ENCODE measurements around the gene RAD51B. TPM values are rescaled to one million over a fixed set of nuclear protein-coding genes. Genes with fewer than 3 reads are reported as not detected.

RAD51B gene
- total RNA-seq, 1 experiment from 2014 or later, result 10.8 TPM

DNA sequence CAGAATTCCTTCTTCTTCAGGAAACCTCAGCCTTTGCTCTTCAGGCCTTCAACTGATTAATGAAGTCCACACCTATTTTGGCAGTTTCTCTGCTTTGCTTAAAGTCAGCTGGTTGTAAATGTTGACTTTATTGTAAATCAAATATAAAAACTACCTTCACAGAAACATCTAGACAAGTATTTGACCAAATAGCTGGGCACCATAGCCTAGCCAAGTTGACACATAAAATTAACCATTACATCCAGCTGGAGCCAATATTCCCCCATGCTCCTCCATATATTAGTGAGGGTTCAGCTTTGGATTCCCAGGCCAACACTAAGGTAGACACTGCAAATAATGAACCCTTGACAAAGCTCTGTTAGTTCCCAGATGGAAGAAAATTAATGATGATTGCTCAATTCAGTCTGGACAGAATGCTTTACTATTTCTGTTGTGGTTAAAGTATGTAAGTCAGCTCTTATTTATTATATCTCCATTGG lies 847.8 kb downstream of the RAD51B start:
- ATAC-seq (no peak), DNase-seq (no peak)
- no peak overlapping the region for H3K9ac ChIP-seq (ENCODE audit: low read length)
- H3K4me1 ChIP-seq (ENCODE audit: insufficient read depth, low read length), result peaks cover 13% of the 10 kb centered on the region
- CTCF ChIA-PET, result interaction anchor here (0.6 kb wide), 1 partner anchor 259 kb away, joined by 3 read pairs; no protein-coding TSS in a partner anchor
- H3K9me2 ChIP-seq (replicated peaks; ENCODE audit: low read length), result no peaks in the 10 kb centered on the region
- no peaks in the 10 kb centered on the region for H3K79me2 ChIP-seq (ENCODE audit: low read length)
- no peak overlapping the region for H3K4me3 ChIP-seq (ENCODE audit: low read length)
- H3K9me3 ChIP-seq (ENCODE audit: low read length), result no peaks in the 10 kb centered on the region
- TF ChIP-seq CTCF (conservative IDR thresholded peaks at IDR 0.05; ENCODE audit: low read depth, low read length) (no peak), EZH2phosphoT487 (IDR thresholded peaks at IDR 0.05; ENCODE audit: borderline replicate concordance, low read length) (no peak), EZH2 (IDR thresholded peaks at IDR 0.05; ENCODE audit: low read length, unreplicated experiment) (no peak)
- H3F3A ChIP-seq (ENCODE audit: low read length, unreplicated experiment), result no peaks in the 10 kb centered on the region
- H3K27me3 ChIP-seq (ENCODE audit: low read length), result no peaks in the 10 kb centered on the region
- POLR2A ChIA-PET (ENCODE audit: unreplicated experiment), result no interaction called here
- H3K4me2 ChIP-seq (ENCODE audit: low read length), result no peak overlapping the region
- intact Hi-C loops (cut with micrococcal nuclease), result no loop called here
- no TSS peak for BruUV-seq (replicated peaks)
- no peaks in the 10 kb centered on the region for H4K20me1 ChIP-seq (ENCODE audit: low read length)
- H3K27ac ChIP-seq (ENCODE audit: low read length), result no peak overlapping the region
- no peaks in the 10 kb centered on the region for H3K36me3 ChIP-seq (ENCODE audit: low read depth, low read length)
- H2AFZ ChIP-seq (ENCODE audit: low read length), result no peak overlapping the region

DNA sequence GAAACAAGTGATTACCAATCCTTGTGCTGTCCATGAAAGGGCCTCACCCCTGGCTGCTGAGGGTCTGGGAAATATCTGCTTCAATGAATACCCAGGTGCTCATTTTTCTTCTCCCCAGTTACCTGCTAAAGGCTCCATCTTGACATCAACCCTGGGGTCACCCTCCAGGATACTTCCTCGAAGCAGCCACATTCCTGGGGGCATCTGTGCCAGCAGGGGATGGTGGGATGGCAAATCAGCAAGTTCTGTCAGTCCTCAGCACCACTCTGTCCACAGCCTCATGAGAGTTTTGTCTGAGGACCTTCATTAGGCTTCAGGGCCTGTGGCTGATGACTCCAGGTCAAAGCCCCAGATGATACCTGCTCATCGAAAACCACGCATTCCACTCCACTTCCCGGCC lies 848.4 kb downstream of the RAD51B start:
- ChIA-PET CTCF (no interaction called here), POLR2A (ENCODE audit: unreplicated experiment) (no interaction called here)
- BruUV-seq (replicated peaks), result no TSS peak
- no peak overlapping the region for H3K4me3 ChIP-seq (ENCODE audit: low read length)
- no peaks in the 10 kb centered on the region for H3K9me3 ChIP-seq (ENCODE audit: low read length)
- no peaks in the 10 kb centered on the region for H4K20me1 ChIP-seq (ENCODE audit: low read length)
- no peak overlapping the region for H3K9ac ChIP-seq (ENCODE audit: low read length)
- intact Hi-C loops (cut with micrococcal nuclease), result no loop called here
- no peaks in the 10 kb centered on the region for H3F3A ChIP-seq (ENCODE audit: low read length, unreplicated experiment)
- peaks cover 13% of the 10 kb centered on the region for H3K4me1 ChIP-seq (ENCODE audit: insufficient read depth, low read length)
- DNase-seq (no peak), ATAC-seq (no peak)
- no peaks in the 10 kb centered on the region for H3K27me3 ChIP-seq (ENCODE audit: low read length)
- TF ChIP-seq CTCF (conservative IDR thresholded peaks at IDR 0.05; ENCODE audit: low read depth, low read length) (no peak), EZH2phosphoT487 (IDR thresholded peaks at IDR 0.05; ENCODE audit: borderline replicate concordance, low read length) (no peak), EZH2 (IDR thresholded peaks at IDR 0.05; ENCODE audit: low read length, unreplicated experiment) (no peak)
- no peak overlapping the region for H3K4me2 ChIP-seq (ENCODE audit: low read length)
- H3K79me2 ChIP-seq (ENCODE audit: low read length), result no peaks in the 10 kb centered on the region
- no peaks in the 10 kb centered on the region for H3K9me2 ChIP-seq (replicated peaks; ENCODE audit: low read length)
- H2AFZ ChIP-seq (ENCODE audit: low read length), result no peak overlapping the region
- H3K36me3 ChIP-seq (ENCODE audit: low read depth, low read length), result no peaks in the 10 kb centered on the region
- no peak overlapping the region for H3K27ac ChIP-seq (ENCODE audit: low read length)

DNA sequence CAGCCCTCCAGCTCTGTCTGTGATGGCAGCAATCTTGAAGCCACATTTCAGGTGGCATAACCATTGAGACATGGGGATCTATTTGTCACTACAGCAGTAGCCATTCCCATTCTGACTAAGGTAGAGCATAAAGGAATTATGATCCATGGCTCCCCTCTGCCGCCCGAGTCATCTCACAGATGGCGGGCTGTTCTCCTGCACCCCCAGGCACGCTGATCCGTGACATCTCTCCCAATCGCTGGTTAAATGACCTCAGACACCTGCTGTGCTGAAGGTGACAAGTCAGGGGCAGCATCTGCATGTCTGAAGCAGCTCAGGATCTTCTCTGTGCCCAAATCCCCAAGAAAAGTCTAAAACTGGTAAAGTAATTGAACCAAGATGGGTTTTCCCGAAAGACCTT lies 849.0 kb downstream of the RAD51B start:
- H3K9ac ChIP-seq (ENCODE audit: low read length), result no peak overlapping the region

More for the DNA sequence above, 849.0 kb downstream of the RAD51B start:
- intact Hi-C loops (cut with micrococcal nuclease), result no loop called here
- Histone ChIP-seq H2AFZ (ENCODE audit: low read length) (no peak overlapping the region), H3K36me3 (ENCODE audit: low read depth, low read length) (no peaks in the 10 kb centered on the region), H3K9me3 (ENCODE audit: low read length) (no peaks in the 10 kb centered on the region), H4K20me1 (ENCODE audit: low read length) (no peaks in the 10 kb centered on the region), H3K4me1 (ENCODE audit: insufficient read depth, low read length) (peaks cover 13% of the 10 kb centered on the region), H3K4me2 (ENCODE audit: low read length) (no peak overlapping the region), H3K4me3 (ENCODE audit: low read length) (no peak overlapping the region), H3K27ac (ENCODE audit: low read length) (no peak overlapping the region), H3K27me3 (ENCODE audit: low read length) (no peaks in the 10 kb centered on the region), H3K9me2 (replicated peaks; ENCODE audit: low read length) (no peaks in the 10 kb centered on the region), H3K79me2 (ENCODE audit: low read length) (no peaks in the 10 kb centered on the region), H3F3A (ENCODE audit: low read length, unreplicated experiment) (no peaks in the 10 kb centered on the region)
- TF ChIP-seq EZH2phosphoT487 (IDR thresholded peaks at IDR 0.05; ENCODE audit: borderline replicate concordance, low read length) (no peak), EZH2 (IDR thresholded peaks at IDR 0.05; ENCODE audit: low read length, unreplicated experiment) (no peak), CTCF (conservative IDR thresholded peaks at IDR 0.05; ENCODE audit: low read depth, low read length) (no peak)
- POLR2A ChIA-PET (ENCODE audit: unreplicated experiment), result interaction anchor here (0.7 kb wide), 1 partner anchor 10 kb away, joined by 5 read pairs; no protein-coding TSS in a partner anchor
- CTCF ChIA-PET, result no interaction called here
- BruUV-seq (replicated peaks), result no TSS peak
- ATAC-seq, result no peak
- no peak for DNase-seq

All from PC-3 (cell line).